Measurements from ENCODE around the gene DNER.
"Not testable (repeated sequence)": the region's sequence is repeated elsewhere in the genome, so short reads cannot be mapped to it uniquely, and the experiment has no call there.

Gene DNER

GRCh38 chr2:229714080-229714735, at the start of gene DNER:
Gene DNER (minus strand): TSS chr2:229714555. CDS start chr2:229714423, 132 bp downstream.
- Histone ChIP-seq H3K27me3 (replicated peaks) (peaks cover 13% of the 10 kb centered on the region), H3K27ac (no peak within 1 kb of the TSS), H3K4me3 (ENCODE audit: low read depth, low read length) (peak within 1 kb of the TSS; percentile 54), H3K36me3 (replicated peaks) (no peaks in the 10 kb centered on the region)
- in situ Hi-C loops (cut with HindIII; ENCODE audit: low pct_ligation_motif_present, low sequenced_read_pairs) = no loop called here
- DNase-seq = no peak
- no peak for TF ChIP-seq CTCF (IDR thresholded peaks at IDR 0.05; ENCODE audit: low read depth, low read length, missing control alignments)

- in situ Hi-C loops (cut with HindIII; ENCODE audit: low pct_ligation_motif_present, low sequenced_read_pairs) = no loop called here
- no peak overlapping the region for H3K4me3 ChIP-seq (ENCODE audit: low read depth, low read length)
- no peak for TF ChIP-seq CTCF (IDR thresholded peaks at IDR 0.05; ENCODE audit: low read depth, low read length, missing control alignments)
- DNase-seq = no peak
- no peaks in the 10 kb centered on the region for H3K27me3 ChIP-seq (replicated peaks)
- H3K36me3 ChIP-seq (replicated peaks) = peaks cover 14% of the 10 kb centered on the region
- H3K27ac ChIP-seq = no peak overlapping the region
Measured at GRCh38 chr2:229761663-229762062, 47.3 kb upstream of the DNER start.

- H3K27me3 ChIP-seq (replicated peaks); H3K27ac ChIP-seq; H3K36me3 ChIP-seq (replicated peaks); DNase-seq; H3K4me3 ChIP-seq (ENCODE audit: low read depth, low read length); in situ Hi-C loops (cut with HindIII; ENCODE audit: low pct_ligation_motif_present, low sequenced_read_pairs): not testable (repeated sequence)
Measured at GRCh38 chr2:229757462-229757861, 43.1 kb upstream of the DNER start.

- H3K4me3 ChIP-seq (ENCODE audit: low read depth, low read length) = no peak overlapping the region
- in situ Hi-C loops (cut with HindIII; ENCODE audit: low pct_ligation_motif_present, low sequenced_read_pairs) = no loop called here
- DNase-seq = no peak
- no peak for TF ChIP-seq CTCF (IDR thresholded peaks at IDR 0.05; ENCODE audit: low read depth, low read length, missing control alignments)
- H3K27me3 ChIP-seq (replicated peaks) = no peaks in the 10 kb centered on the region
- H3K27ac ChIP-seq = no peak overlapping the region
- no peaks in the 10 kb centered on the region for H3K36me3 ChIP-seq (replicated peaks)
Measured at GRCh38 chr2:229752970-229753729, 38.8 kb upstream of the DNER start.

GRCh38 chr2:229749779-229750178, 35.4 kb upstream of the DNER start:
- TF ChIP-seq CTCF (IDR thresholded peaks at IDR 0.05; ENCODE audit: low read depth, low read length, missing control alignments) = no peak
- no peak overlapping the region for H3K4me3 ChIP-seq (ENCODE audit: low read depth, low read length)
- no peaks in the 10 kb centered on the region for H3K27me3 ChIP-seq (replicated peaks)
- no peaks in the 10 kb centered on the region for H3K36me3 ChIP-seq (replicated peaks)
- DNase-seq = no peak
- H3K27ac ChIP-seq = no peak overlapping the region
- in situ Hi-C loops (cut with HindIII; ENCODE audit: low pct_ligation_motif_present, low sequenced_read_pairs) = no loop called here

GRCh38 chr2:229748950-229749349, 34.6 kb upstream of the DNER start:
- in situ Hi-C loops (cut with HindIII; ENCODE audit: low pct_ligation_motif_present, low sequenced_read_pairs) = no loop called here
- Histone ChIP-seq H3K36me3 (replicated peaks) (no peaks in the 10 kb centered on the region), H3K27ac (no peak overlapping the region), H3K27me3 (replicated peaks) (no peaks in the 10 kb centered on the region), H3K4me3 (ENCODE audit: low read depth, low read length) (no peak overlapping the region)
- DNase-seq = no peak
- TF ChIP-seq CTCF (IDR thresholded peaks at IDR 0.05; ENCODE audit: low read depth, low read length, missing control alignments) = peak; percentile 32

GRCh38 chr2:229742691-229743090, 28.3 kb upstream of the DNER start:
- in situ Hi-C loops (cut with HindIII; ENCODE audit: low pct_ligation_motif_present, low sequenced_read_pairs); H3K4me3 ChIP-seq (ENCODE audit: low read depth, low read length); H3K36me3 ChIP-seq (replicated peaks); H3K27me3 ChIP-seq (replicated peaks); H3K27ac ChIP-seq; DNase-seq: not testable (repeated sequence)
